Hepatocyte (in vitro differentiated cells): Measurements from ENCODE around the gene FAM32A. TPM values are rescaled to one million over a fixed set of nuclear protein-coding genes. Genes with fewer than 3 reads are reported as not detected.
A peak's percentile ranks its signal among the peaks of the same experiment; 100 is the strongest.

Experiments
- DNase-seq: peaks from one replicate; pipeline ENCODE4 v3.0.0-alpha.2; 2016; ENCODE audit warnings: low spot score
- H2AFZ ChIP-seq: fragments of 200-600 bp; sonication (generic); 2 replicates; pipeline ENCODE4 v1.6.0; 2016; ENCODE audit warnings: antibody characterized with exemption, mild to moderate bottlenecking
- H3K27ac ChIP-seq: fragments of 200-600 bp; sonication (generic); 2 replicates; pipeline ENCODE4 v1.5.1; 2016; ENCODE audit warnings: mild to moderate bottlenecking
- H3K27me3 ChIP-seq: fragments of 200-600 bp; sonication (generic); 2 replicates; pipeline ENCODE4 v1.6.1; 2016
- H3K36me3 ChIP-seq: fragments of 200-600 bp; sonication (generic); replicated peaks from 2 replicates; pipeline ENCODE4 v1.5.1; 2016; ENCODE audit warnings: low read depth; ENCODE audit not compliant: insufficient read depth
- H3K4me1 ChIP-seq: fragments of 200-600 bp; sonication (generic); 2 replicates; pipeline ENCODE4 v1.5.1; 2016; ENCODE audit warnings: mild to moderate bottlenecking, moderate library complexity; ENCODE audit not compliant: insufficient read depth
- H3K4me2 ChIP-seq: fragments of 200-600 bp; sonication (generic); 2 replicates; pipeline ENCODE4 v1.6.0; 2016
- H3K4me3 ChIP-seq: fragments of 200-600 bp; sonication (generic); 2 replicates; pipeline ENCODE4 v1.5.1; 2016; ENCODE audit warnings: mild to moderate bottlenecking
- H3K79me2 ChIP-seq: fragments of 200-600 bp; sonication (generic); 2 replicates; pipeline ENCODE4 v1.6.0; 2017; ENCODE audit warnings: mild to moderate bottlenecking
- H3K9me2 ChIP-seq: fragments of 200-600 bp; sonication (generic); replicated peaks from 2 replicates; pipeline ENCODE4 v1.6.0; 2017; ENCODE audit warnings: mild to moderate bottlenecking; ENCODE audit not compliant: insufficient read depth
- H3K9me3 ChIP-seq: fragments of 200-600 bp; sonication (generic); 2 replicates; pipeline ENCODE4 v1.5.1; 2016; ENCODE audit warnings: low read depth, mild to moderate bottlenecking
- H4K20me1 ChIP-seq: fragments of 200-600 bp; sonication (generic); 2 replicates; pipeline ENCODE4 v1.6.0; 2016; ENCODE audit warnings: mild to moderate bottlenecking; ENCODE audit not compliant: insufficient read depth, poor library complexity, severe bottlenecking
- EZH2 ChIP-seq: fragments of 200-600 bp; sonication (generic); IDR thresholded peaks from 2 replicates; pipeline ENCODE4 v1.6.1; 2016; ENCODE audit warnings: antibody characterized with exemption, mild to moderate bottlenecking, borderline replicate concordance
- EZH2phosphoT487 ChIP-seq: fragments of 200-600 bp; sonication (generic); IDR thresholded peaks from one replicate; pipeline ENCODE4 v1.6.1; 2018; ENCODE audit warnings: antibody characterized with exemption, mild to moderate bottlenecking, low read depth, moderate library complexity; ENCODE audit not compliant: unreplicated experiment, severe bottlenecking
- WGBS: methylation state at CpG from one replicate; pipeline ENCODE4 v1.1.6; 2016; ENCODE audit warnings: low lambda C conversion rate; ENCODE audit errors: missing lambda C conversion rate; 5-methylcytosine and 5-hydroxymethylcytosine counted together
- polyA plus RNA-seq: library from polyadenylated mRNA; unstranded; fragments of >200 nt; fragmentation: Nextera tagmentation; extraction: Ambion mirVana; gene quantifications from 2 replicates; pipeline ENCODE4 v1.2.1, GENCODE V29; 2016
- total RNA-seq: library from RNA; depleted of rRNA; stranded (reverse); fragments of >200 nt; gene quantifications from 2 replicates; pipeline ENCODE4 v1.2.3, GENCODE V29; 2014
- TF ChIP-seq, protein P1 (sequence below): fragments of 200-600 bp; sonication (generic); IDR thresholded peaks from 2 replicates; pipeline ENCODE4 v1.5.1; 2016; ENCODE audit warnings: antibody characterized with exemption, mild to moderate bottlenecking; ENCODE audit not compliant: poor library complexity

The FAM32A gene
- total and polyA plus RNA-seq, 2 experiments from 2014 or later: 132 to 154 TPM

DNA sequence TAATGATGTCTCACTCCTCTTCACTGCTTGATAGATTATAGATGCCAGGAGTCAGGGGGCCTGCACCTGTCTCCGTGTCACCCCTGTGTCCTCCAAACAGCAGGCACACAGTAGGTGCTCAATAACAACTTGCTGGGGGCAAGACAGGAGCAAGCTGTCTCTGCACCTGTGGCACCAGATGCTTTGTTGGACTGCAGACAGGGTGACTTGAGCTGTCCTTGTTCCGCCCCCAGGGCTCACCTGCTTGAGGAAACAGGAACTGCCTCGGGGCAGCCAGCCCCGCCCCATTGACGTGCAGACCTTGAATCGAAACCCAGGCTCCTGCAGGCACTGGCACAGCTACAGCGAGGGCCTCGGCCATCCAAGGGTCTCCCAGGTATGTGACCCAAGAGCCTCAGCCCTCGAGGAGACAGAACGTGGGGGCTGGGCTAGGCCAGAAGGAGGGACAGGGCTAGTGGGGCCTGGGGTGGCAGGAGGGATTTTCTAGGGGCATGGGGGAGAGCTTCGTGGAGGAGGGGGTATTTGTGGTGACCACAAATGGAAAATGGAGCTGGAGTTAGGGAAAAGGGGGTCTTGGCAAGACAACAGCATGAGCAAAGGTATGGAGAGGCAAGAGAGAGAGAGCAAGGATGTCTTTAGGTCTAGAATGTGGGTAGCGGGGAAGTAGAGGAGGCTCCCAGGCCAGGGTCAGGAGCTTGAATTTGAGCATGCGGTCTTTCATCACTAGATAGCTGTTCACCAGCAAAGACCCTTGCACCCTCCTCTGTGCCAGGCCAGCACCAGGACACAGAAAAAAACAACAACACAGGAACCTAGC lies 41.6 kb upstream of the FAM32A start, which contains the start of gene HSH2D:
Gene HSH2D (plus strand): TSS at position 287 of the 817 bp plus-strand sequence. CDS start 5,066 bp downstream, outside the sequence.
- WGBS: 52% methylated on average over 11 of the region's 13 CpGs
- H3K9me3 ChIP-seq: no peaks in the 10 kb centered on the region
- H3K36me3 ChIP-seq: no peaks in the 10 kb centered on the region
- peak; percentile 83 for DNase-seq
- peak within 1 kb of the TSS; percentile 67 for H3K4me2 ChIP-seq
- peak within 1 kb of the TSS; percentile 47 for H3K27ac ChIP-seq
- no peaks in the 10 kb centered on the region for H4K20me1 ChIP-seq
- no peaks in the 10 kb centered on the region for H3K79me2 ChIP-seq
- TF ChIP-seq, protein P1, sequence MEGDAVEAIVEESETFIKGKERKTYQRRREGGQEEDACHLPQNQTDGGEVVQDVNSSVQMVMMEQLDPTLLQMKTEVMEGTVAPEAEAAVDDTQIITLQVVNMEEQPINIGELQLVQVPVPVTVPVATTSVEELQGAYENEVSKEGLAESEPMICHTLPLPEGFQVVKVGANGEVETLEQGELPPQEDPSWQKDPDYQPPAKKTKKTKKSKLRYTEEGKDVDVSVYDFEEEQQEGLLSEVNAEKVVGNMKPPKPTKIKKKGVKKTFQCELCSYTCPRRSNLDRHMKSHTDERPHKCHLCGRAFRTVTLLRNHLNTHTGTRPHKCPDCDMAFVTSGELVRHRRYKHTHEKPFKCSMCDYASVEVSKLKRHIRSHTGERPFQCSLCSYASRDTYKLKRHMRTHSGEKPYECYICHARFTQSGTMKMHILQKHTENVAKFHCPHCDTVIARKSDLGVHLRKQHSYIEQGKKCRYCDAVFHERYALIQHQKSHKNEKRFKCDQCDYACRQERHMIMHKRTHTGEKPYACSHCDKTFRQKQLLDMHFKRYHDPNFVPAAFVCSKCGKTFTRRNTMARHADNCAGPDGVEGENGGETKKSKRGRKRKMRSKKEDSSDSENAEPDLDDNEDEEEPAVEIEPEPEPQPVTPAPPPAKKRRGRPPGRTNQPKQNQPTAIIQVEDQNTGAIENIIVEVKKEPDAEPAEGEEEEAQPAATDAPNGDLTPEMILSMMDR: no peak
- no peak for TF ChIP-seq EZH2
- TF ChIP-seq EZH2phosphoT487: no peak
- no peak within 1 kb of the TSS for H2AFZ ChIP-seq
- no peak within 1 kb of the TSS for H3K4me3 ChIP-seq
- H3K9me2 ChIP-seq: no peaks in the 10 kb centered on the region
- no peaks in the 10 kb centered on the region for H3K4me1 ChIP-seq
- H3K27me3 ChIP-seq: no peaks in the 10 kb centered on the region

DNA sequence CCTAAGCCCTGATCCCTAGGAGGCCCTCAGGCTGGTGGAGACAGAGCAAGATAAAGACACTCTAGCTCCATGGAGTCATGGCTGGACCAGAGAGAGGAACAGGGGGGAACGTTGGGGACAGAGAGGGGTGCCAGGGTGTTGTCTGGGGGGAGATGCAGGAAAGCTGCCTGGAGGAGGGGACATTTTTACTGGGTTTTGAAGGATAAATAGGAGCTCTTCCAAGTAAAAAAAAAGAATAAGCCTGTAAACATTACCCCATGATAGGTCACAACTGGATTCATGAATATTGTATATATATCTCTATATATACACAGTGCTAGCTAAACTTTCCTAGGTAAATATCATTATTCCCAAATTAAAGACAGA lies 41.0 kb upstream of the FAM32A start:
- TF ChIP-seq, protein P1: no peak
- TF ChIP-seq EZH2phosphoT487 (no peak), EZH2 (no peak)
- Histone ChIP-seq H3K4me2 (peak overlapping the region; percentile 67), H3K4me1 (no peaks in the 10 kb centered on the region), H3K9me3 (no peaks in the 10 kb centered on the region), H3K9me2 (no peaks in the 10 kb centered on the region), H3K27me3 (no peaks in the 10 kb centered on the region), H3K4me3 (no peak overlapping the region), H2AFZ (no peak overlapping the region), H3K36me3 (no peaks in the 10 kb centered on the region), H4K20me1 (no peaks in the 10 kb centered on the region), H3K79me2 (no peaks in the 10 kb centered on the region), H3K27ac (peak overlapping the region; percentile 47)
- 100% methylated on average over 1 of the region's 1 CpG for WGBS
- DNase-seq: no peak

DNA sequence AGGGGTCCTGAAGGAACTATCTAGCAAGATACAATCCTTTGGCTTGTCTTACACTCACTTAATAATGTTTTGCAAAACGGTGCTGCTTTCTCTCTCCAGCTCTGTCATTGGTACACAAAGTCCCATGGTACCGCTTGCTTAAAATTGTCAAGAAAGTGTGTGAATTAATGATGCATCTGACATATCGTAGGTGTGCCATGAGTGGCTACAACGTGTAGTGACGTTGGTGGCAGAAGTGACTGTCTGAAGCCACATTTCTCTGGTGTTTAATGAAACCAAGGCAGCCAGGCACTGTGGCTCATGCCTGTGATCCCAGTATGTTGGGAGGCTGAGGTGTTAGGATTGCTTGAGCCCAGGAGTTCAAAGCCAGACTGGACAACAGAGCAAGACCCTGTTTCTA lies 39.1 kb upstream of the FAM32A start:
- no peak overlapping the region for H3K4me3 ChIP-seq
- no peaks in the 10 kb centered on the region for H3K27me3 ChIP-seq
- DNase-seq: no peak
- no peaks in the 10 kb centered on the region for H3K79me2 ChIP-seq
- H3K4me1 ChIP-seq: no peaks in the 10 kb centered on the region
- WGBS: 89% methylated on average over 5 of the region's 5 CpGs
- H2AFZ ChIP-seq: no peak overlapping the region
- TF ChIP-seq, protein P1: no peak
- H3K36me3 ChIP-seq: no peaks in the 10 kb centered on the region
- no peak overlapping the region for H3K27ac ChIP-seq
- no peak overlapping the region for H3K4me2 ChIP-seq
- no peaks in the 10 kb centered on the region for H4K20me1 ChIP-seq
- H3K9me3 ChIP-seq: no peaks in the 10 kb centered on the region
- H3K9me2 ChIP-seq: no peaks in the 10 kb centered on the region
